ENCODE data around the gene ADRB1.

GRCh38 chr10:114028425-114028824 lies 15.2 kb upstream of the ADRB1 start:
- TF ChIP-seq CTCF (IDR thresholded peaks at IDR 0.05) (no peak), EP300 (IDR thresholded peaks at IDR 0.05) (no peak)

Data from upper lobe of left lung (tissue), 4 donors.